GM18520 (cell line): ENCODE results near the gene ZNF451.
A peak's percentile ranks its signal among the peaks of the same experiment; 100 is the strongest.
"Not testable (repeated sequence)": the region's sequence is repeated elsewhere in the genome, so short reads cannot be mapped to it uniquely, and the experiment has no call there.

ENCODE experiments used
- ATAC-seq: cut with Tn5 transposase; IDR thresholded peaks from one replicate; pipeline ENCODE4 v1.9.1; 2021; ENCODE audit not compliant: unreplicated experiment

The ZNF451 gene

GRCh38 chr6:57089687-57090457 is at the start of gene ZNF451:
Gene ZNF451, plus strand, starts transcription at chr6:57090188. Its CDS starts 66 bp downstream, at chr6:57090254.
- peak; percentile 92 for ATAC-seq

- not testable (repeated sequence) for ATAC-seq
Observed at GRCh38 chr6:57044061-57044460, 45.9 kb upstream of the ZNF451 start.

- ATAC-seq = no peak
Observed at GRCh38 chr6:57044568-57044967, 45.4 kb upstream of the ZNF451 start.

GRCh38 chr6:57046332-57047256 is 43.4 kb upstream of the ZNF451 start, which contains the start of gene KIAA1586:
Gene KIAA1586, plus strand, starts transcription at chr6:57046693. Its CDS starts 63 bp downstream, at chr6:57046756.
- ATAC-seq = peak; percentile 80

GRCh38 chr6:57047257-57047585 is 42.8 kb upstream of the ZNF451 start:
- peak; percentile 20 for ATAC-seq

- ATAC-seq = not testable (repeated sequence)
Observed at GRCh38 chr6:57047859-57048258, 42.1 kb upstream of the ZNF451 start.

GRCh38 chr6:57048577-57048976 is 41.4 kb upstream of the ZNF451 start:
- no peak for ATAC-seq

GRCh38 chr6:57063847-57064246 is 26.1 kb upstream of the ZNF451 start:
- ATAC-seq = no peak

GRCh38 chr6:57064809-57065208 is 25.2 kb upstream of the ZNF451 start:
- ATAC-seq = no peak

- no peak for ATAC-seq
Observed at GRCh38 chr6:57068061-57068460, 21.9 kb upstream of the ZNF451 start.

- no peak for ATAC-seq
Observed at GRCh38 chr6:57069228-57069627, 20.8 kb upstream of the ZNF451 start.

GRCh38 chr6:57069920-57070331 is 20.1 kb upstream of the ZNF451 start:
- no peak for ATAC-seq

- no peak for ATAC-seq
Observed at GRCh38 chr6:57072108-57072507, 17.9 kb upstream of the ZNF451 start.

- ATAC-seq = no peak
Observed at GRCh38 chr6:57074383-57074782, 15.6 kb upstream of the ZNF451 start.

- no peak for ATAC-seq
Observed at GRCh38 chr6:57075092-57075491, 14.9 kb upstream of the ZNF451 start.

GRCh38 chr6:57078531-57079207 is 11.3 kb upstream of the ZNF451 start:
- ATAC-seq = no peak

- ATAC-seq = no peak
Observed at GRCh38 chr6:57085471-57085870, 4.5 kb upstream of the ZNF451 start.

GRCh38 chr6:57086843-57087242 is 3.1 kb upstream of the ZNF451 start:
- ATAC-seq = no peak

- ATAC-seq = no peak
Observed at GRCh38 chr6:57087916-57088315, 2.1 kb upstream of the ZNF451 start.

GRCh38 chr6:57089265-57089664 is 723 bp upstream of the ZNF451 start:
- ATAC-seq = no peak

GRCh38 chr6:57090458-57091067 is 575 bp downstream of the ZNF451 start:
- peak; percentile 1 for ATAC-seq
